HG03064 (cell line): ENCODE data around the gene ADAMTS7.
"Not testable (repeated sequence)": the region's sequence is repeated elsewhere in the genome, so short reads cannot be mapped to it uniquely, and the experiment has no call there.

Experiments
- ATAC-seq: cut with Tn5 transposase; IDR thresholded peaks from one replicate; pipeline ENCODE4 v1.9.1; 2021; ENCODE audit warnings: low read depth; ENCODE audit not compliant: unreplicated experiment

The ADAMTS7 gene

DNA sequence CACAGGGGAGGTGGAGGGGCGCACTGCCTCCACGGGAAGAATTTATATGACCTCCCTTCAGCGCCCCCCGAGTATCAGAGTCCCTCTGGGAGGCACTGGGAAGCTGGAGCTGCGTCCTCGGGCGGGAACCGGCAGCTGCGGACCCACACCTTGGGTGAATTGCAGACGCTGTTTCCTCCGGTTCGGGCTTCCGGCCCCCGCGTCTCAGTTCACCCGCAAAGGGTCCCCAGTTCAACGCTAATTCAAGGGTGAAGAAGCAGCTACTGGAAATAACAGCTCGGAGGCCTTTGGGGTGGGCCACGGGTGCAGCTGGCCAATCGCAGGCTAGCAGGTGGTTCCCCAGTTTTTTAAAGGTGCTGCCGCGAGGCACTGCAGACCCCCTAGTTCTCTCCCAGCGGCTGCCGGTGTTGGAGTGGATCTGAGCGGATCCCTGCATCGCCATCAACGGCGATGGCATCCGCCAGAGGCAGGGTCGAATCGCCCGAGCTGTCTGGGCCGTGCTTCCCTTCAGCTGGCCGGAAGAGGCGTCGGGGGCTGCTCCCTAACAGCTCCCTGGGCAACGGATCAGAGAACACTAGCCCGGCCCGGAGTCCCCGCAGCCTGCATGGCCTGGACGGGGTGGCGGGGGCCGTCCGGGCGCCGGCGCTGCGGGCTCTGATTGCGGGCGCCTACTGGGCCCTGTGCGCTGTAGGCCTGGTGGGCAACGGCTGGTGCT lies 19.4 kb upstream of the ADAMTS7 start:
- ATAC-seq, result no peak

DNA sequence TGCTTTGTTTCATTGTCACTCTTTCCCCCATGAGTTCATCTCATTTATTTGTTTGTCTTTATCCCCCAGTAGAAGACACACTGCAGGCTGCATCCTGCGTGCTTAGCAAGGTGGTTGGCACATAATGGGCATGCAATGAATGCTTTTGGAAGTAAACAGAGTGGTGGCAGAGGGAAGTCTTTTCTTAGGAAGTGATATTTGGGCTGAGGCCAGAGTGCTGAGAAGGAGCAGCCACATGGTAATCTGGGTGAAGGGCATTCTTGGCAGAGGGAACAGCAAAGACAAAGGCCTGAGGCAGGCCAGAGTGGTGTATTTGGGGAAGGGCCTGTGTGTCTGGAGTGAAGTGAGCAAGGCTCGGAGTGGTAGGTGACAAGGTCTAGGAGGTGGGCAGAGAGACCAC lies 17.7 kb upstream of the ADAMTS7 start:
- no peak for ATAC-seq

DNA sequence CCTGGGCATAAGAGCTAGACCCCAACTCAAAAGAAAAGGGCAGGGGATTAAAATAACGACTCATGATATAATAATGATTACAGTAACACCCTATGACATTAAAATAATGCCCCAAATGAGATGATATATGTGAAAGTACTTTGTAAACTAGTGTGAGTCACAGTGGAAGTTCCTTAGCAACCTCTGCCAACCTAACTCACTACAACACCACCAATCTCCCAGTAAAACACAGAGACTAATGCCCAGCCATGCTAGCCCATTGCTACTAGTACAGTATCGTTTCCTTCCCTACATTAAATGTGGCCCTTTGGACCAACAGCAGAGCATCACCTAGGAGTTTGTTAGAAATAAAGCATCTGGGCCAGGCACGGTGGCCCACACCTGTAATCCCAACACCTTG lies 11.2 kb upstream of the ADAMTS7 start:
- ATAC-seq, result no peak

DNA sequence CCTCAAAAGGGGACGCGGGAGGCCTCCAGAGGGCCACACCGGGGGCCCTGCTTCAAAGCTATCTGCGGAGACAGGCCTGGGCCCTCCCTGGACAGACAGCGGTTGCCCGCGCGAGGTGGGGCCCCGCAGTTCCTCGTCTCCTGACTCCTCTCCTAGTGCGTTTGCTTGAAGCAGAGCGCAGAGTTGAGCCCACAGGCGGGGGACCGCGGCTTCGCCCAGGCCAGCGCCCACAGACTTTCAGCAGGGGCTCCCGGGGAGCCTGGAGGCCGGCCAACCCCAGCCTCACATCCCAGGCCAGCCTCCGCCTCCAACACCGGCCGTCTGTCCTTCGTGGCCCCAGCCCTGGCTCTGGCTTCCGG lies 540 bp upstream of the ADAMTS7 start:
- ATAC-seq, result no peak

DNA sequence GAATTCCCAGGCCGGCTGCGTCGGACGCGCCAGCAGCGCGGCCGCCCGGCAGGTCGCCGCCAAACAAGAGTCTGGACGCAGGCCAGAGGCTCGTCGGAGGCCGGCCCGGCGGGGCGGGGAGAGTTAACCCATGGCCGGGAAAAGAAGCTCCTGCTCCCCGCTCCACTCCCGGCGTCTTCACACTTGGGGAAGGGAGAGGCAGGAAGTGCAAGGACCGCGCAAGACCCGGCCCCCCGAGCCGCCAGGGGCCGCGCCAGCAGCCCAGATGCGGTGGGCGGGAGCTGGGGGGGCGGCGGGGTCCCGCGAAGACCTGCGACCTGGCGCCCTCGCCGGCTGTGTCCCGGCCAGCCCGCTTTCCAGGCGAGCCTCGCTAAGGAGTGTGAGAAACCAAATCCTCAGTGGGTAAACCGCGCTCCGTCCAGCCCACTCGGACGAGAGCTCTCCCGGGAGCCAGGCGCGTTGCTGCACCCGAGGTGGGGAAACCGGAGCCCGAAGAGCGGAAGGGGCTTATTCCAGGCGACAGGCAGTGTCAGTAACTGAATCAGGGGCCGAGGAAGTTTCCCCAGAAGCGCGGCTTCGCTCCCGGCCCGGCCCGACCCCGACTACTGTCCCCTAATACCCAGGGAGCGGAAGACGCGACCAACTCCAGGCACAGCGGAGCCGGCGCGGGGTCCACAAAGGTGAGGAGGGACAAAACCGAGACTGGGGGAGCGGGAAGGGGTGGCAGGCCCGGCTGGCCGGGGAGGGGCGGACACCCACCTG lies 721 bp downstream of the ADAMTS7 start:
- ATAC-seq, result peak; percentile 18

DNA sequence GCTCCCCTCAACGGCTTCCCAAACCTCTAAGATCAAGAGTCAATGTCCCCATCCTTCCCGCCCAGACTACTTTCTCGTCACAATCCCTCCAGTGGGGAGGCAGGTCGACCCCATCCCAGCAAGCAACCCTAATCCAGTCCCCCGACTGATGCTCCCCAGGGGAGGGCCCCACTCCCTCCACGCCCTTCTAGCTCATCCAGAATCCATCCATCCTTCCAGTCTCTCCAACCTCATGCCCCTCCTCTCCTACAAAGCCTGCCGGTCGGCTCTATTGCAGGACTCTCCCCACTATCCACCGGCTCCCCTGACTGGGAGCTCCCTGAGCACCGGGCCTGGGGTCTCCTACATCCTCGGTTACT lies 1.3 kb downstream of the ADAMTS7 start:
- ATAC-seq, result no peak

DNA sequence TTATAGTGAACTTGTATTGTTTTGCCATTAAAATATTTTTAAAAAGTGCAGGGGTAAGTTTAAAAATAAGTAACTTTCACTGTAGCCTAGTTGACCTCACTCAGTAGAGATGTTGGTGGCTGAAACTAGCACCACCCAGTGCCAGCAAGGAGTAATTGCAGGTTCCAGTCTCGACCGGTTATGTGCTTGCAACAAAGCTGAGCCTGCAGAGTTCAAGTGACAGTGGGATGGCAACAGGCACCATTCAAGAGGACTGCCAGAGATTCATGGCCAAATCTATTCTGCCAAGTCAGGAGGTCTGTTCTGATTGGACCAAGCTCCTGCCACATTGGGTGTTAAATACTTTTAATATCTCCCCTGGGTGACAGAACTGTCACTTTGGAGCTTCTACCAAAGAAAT lies 2.7 kb downstream of the ADAMTS7 start:
- no peak for ATAC-seq

DNA sequence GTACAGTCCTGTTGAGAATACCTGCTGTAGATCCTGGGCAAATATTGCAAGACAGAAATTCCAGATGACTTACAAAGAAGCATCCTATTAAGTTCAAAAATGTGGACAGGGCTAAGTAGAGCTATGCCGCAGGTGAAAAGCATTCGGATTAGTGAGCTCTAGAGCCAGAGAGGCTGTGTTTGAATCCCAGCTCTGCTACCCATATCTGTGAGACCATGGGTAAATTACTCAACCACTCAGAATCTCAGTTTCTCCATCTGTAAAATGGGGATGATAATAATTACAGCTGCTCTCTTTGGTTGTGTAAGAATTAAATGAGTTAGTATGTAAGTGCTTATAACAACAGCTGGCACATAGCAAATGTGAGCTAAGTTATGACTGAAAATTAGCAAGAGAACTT lies 3.9 kb downstream of the ADAMTS7 start:
- no peak for ATAC-seq

DNA sequence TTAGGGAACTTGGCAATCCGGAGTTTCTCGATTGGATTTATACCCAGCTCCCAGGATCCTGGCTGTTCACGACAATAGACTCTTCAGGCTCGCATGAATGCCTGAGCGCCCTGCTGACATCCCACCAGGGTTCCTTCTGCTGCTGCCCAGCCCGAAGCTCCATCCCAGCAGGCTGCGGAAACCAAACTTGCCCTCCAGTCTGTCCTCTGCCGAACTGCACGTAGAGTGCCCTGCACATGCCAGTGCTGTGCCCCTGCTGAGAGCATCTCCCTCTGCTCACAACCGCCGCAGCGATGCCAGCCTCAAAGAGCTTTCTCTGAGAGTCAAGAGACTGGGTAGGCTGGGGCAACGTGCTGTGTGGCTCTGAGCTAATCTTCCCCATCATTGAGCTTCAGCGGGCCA lies 6.9 kb downstream of the ADAMTS7 start:
- no peak for ATAC-seq

DNA sequence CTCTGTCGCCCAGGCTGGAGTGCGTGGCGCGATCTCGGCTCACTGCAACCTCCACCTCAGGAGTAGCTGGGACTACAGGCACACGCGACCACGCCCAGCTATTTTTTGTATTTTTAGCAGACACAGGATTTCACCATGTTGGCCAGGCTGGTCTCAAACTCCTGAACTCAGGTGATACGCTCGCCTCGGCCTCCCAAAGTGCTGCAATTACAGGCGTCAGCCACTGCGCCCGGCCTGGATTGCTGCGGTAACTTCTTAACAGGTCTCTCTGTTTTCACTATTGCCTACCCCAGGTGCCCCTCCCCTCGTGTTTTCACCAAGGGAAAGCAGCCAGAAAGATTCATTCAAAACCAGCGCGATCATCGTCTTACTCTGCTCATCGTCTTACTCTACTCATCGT lies 10.5 kb downstream of the ADAMTS7 start:
- ATAC-seq, result no peak

DNA sequence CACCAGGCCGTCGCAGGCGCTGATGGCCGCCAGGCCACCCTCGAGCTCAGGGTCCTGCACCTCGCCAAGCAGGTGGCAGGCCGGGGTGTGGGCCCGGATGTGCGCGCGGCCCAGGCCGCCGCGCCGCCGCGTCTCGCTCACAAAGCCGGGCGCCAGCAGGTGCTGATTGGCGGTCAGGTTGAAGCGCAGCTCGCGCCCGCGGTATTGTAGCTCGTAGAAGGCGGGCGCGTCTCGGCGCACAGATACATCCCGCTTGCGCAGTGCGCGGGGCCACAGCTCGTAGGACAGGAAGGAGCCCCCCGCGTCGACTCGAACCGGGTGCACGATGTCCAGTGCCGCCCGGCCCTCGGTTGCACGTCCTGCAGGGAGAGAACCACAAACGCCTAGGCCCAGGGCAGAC lies 11.1 kb downstream of the ADAMTS7 start:
- no peak for ATAC-seq

DNA sequence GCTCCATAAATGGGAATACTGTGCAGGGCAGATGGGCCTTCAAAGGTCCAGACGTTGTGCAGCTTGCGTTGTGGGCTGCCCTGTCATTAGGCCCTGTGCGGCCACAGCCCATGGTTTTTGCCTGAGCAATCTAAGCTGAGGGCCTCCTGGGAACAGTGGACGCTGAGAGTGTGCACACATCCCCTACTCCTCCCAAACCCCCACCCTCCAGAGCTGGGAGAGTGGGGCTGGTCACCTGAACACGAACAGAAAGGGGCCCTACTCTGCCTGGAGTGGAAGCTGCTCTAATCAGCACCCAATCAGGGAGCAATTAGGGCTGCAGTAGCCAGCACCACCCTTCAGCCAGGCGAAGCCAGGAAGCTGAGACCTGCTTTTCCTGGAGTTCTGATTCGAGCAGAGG lies 12.2 kb downstream of the ADAMTS7 start:
- not testable (repeated sequence) for ATAC-seq

DNA sequence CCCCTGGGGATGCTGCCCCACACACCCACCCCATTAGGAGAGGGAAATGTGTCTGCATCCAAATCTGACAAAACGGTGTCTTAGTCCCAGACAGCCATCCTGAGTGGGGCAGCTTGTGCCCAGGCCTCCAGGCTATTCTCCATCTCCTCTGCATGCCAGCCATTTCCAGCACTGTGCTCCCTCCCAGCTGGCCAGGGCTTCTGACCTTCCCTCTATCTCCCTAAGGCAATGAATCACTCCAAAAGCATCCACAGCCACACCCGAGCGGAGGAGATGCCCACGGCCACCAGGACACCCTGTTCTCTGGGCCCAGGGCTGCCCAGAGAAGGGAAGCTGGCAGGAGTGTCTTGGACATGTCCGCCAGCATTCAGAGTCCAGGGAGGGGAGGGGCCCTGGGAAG lies 12.9 kb downstream of the ADAMTS7 start:
- ATAC-seq, result not testable (repeated sequence)

DNA sequence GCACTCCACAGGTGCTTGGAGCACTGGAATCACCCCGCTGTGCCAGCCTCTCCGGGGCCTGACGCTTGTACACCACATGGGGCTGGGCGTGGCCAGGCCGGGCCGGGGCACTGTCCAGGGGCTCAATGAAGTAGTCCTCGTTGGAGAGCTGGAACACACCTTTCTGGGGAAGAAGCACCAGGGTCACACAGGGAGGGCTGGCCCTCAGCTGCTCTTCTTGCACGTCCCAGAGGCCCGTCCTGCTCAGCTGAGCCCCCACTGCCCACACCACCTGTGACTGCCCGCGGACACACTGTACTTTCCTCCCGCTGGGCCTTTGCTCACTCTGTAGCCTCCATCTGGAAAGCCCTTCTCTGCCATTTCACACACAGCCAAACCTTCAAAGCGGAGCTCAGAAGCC lies 13.3 kb downstream of the ADAMTS7 start:
- no peak for ATAC-seq

DNA sequence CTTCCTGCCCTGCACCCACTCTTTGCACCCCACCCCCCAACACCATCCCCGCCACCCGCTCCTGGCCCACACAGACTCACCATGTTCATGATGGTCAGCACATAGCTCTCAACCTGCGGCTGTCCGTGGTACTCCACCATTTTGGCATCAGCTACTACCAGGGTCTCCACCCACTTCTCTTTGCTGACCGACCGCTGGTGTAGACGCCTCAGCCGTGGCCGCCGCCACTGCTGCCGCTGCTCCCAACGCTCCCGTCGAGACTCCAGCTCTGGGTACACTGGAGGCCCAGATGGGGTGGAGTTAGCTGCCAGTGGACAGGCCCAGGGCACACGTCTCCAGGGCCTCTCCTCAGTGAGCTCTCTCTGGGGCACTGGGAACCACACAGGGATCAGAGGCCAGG lies 14.8 kb downstream of the ADAMTS7 start:
- ATAC-seq, result no peak

DNA sequence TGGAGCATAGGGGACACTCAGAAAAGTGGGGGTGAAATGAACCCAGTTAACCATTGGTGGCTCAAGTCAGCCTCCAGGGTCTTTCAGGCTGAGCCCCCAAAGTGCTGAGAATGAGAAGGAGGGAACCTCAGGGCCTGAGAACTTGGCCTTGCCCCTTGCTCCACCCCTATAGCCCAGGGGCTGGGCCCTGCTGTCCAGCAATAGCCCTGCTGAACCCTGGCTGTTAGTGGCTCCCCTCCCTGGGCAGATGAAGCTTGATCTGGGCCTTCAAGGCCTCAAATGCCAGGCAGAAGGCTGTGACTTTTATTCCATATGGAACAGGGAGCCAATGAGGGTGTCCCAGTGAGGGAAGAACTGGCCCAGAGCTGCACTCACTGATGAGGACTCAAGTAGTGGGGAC lies 16.2 kb downstream of the ADAMTS7 start:
- ATAC-seq, result no peak

DNA sequence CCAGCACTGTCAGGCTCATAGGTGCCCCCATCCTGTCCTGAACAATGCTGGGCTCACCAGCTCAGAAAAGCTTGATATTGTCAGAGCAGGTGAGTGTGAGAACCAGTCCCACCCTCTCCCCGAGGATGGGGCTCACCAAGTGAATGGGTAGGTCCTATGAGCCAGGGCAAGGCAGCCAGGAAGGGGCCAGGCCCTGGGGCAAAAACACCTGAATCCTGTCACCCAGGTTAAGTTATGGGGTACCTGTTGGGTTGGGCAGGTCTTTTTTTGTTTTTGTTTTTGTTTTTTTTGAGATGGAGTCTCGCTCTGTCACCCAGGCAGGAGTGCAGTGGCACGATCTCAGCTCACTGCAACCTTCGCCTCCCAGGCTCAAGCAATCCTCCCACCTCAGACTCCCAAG lies 16.8 kb downstream of the ADAMTS7 start:
- not testable (repeated sequence) for ATAC-seq

DNA sequence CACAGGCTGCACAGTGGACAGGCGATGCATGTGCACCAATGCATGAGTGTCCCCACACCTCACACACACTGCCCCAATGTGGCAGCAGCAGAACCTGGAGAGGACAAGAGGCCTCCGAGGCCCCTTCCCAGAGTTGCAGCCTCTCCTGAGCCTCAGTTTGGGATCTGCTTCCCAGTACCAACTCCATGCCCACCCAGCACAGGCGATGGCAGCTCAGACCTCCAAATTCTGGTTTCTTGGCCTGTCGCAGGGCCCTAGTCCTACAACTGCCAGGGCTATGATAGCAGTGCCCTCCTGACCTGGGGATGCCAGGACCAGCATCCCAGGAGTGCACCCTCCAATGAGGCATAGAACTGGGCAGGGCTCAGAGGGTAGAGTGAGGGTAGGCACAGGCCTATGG lies 19.9 kb downstream of the ADAMTS7 start:
- ATAC-seq, result no peak

DNA sequence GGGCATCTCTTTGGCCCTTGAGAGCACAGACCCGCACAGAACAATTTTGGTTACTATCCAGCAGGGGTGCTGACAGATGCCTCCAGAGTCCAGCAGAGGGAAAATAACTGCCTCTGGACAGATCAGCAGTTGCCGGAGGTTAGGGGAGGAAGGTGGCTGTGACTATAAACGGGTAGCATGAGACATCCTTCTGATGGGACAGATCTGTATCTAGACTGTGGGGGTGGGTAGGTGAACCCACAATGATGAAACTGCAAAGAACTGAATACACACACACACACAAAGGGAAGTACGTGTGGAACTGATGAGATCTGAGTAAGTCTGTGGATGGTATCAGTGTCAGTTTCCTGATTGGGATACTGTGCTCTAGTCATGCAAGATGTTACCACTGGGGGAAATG lies 21.2 kb downstream of the ADAMTS7 start:
- ATAC-seq, result no peak

DNA sequence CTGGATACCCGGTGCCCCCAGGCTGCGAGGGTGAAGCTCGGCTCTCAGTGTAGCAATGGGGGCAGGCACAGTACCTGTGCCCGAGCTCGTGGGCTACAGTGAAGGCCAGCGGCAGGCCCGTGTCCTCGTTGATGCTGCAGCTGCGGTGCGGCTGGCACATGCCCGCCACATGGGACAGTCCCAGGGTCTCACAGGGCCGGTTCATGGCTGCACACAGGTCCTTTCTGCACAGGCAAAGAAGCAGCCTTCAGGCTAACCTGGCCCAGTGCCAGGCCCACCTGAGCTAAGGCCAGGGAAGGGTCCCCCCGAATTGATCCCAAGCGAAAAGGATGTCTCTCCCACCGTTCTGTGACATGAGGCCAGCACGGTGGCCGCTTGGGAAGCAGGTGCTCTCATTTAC lies 21.6 kb downstream of the ADAMTS7 start:
- no peak for ATAC-seq

DNA sequence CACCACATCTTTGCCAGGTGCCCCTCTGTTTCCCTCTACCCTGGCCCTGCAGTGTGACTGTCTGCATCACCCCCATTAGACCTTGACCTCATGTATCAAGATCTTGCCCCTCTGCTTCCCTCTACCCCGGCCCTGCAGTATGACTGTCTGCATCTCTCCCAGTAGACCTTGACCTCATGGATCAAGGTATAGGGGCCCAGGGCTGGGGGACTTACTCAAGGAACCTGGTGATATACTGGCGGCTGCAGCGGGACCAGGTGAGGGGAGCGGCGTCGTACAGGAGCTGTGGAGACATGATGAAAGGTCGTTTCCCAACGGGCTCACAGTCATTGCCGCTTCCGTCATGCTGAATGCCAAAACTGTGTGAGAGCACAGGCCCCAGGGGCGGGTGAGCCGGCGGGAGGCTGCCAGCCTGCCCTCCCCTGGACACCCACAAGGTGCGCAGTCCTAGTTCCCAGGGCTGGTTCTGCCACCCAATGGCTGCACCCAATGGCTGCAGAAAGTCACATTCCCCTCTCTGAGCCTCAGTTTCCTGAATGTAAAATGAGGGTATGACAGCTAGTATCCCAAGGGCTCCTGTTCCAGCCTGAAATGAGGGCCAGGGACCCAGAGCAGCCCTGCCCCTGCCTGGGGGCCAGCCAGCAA lies 23.1 kb downstream of the ADAMTS7 start:
- no peak for ATAC-seq

DNA sequence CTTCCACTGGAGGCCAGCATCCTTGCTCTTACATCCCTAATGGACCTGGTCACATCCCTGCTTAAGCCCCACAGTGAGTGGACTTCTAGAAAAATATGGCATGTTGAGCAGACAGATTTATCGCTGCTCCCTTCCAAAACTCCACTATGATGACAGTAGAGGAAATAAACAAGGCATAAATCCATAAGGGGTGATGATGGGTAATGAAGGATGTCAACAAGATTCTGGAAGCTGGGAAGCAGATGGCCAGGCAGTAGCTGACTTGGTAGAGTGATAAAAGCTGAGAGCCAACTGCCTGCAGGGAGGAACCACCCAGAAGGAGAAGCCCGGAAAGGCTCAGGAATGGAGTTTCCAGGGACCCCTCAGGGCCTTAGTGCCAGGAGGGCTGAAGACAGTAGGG lies 28.9 kb downstream of the ADAMTS7 start:
- ATAC-seq, result not testable (repeated sequence)
